ENCODE measurements around the gene RIPK3.

RIPK3 gene

GRCh38 chr14:24317141-24317928 is 22.5 kb downstream of the RIPK3 start:
- H3K27me3 ChIP-seq (replicated peaks; ENCODE audit: insufficient read depth, low read length), result no peaks in the 10 kb centered on the region; the same call in 1 of the 2 replicates
- H3F3A ChIP-seq (ENCODE audit: insufficient read depth, low read length), result no peaks in the 10 kb centered on the region; the same call in 1 of the 2 replicates
- no peaks in the 10 kb centered on the region for H3K9me3 ChIP-seq (replicated peaks; ENCODE audit: insufficient read depth, low read length)
- no peak overlapping the region for H3K4me3 ChIP-seq (ENCODE audit: low read length)
- H3K9ac ChIP-seq (ENCODE audit: low read length), result no peak overlapping the region
- no peak overlapping the region for H3K4me2 ChIP-seq (ENCODE audit: low read depth, low read length)
- no peak for TF ChIP-seq EZH2phosphoT487 (IDR thresholded peaks at IDR 0.05; ENCODE audit: low read length)
- no peak for TF ChIP-seq CTCF (IDR thresholded peaks at IDR 0.05; ENCODE audit: low read length)
- TF ChIP-seq EZH2 (optimal IDR thresholded peaks at IDR 0.05; ENCODE audit: low read depth, low read length), result no peak
- no peak overlapping the region for H3K27ac ChIP-seq (ENCODE audit: low read length)
- H3K4me1 ChIP-seq (ENCODE audit: low read length), result peaks cover 10% of the 10 kb centered on the region
- DNase-seq, result no peak
- no peak overlapping the region for H2AFZ ChIP-seq (ENCODE audit: low read length)
- no peaks in the 10 kb centered on the region for H3K9me2 ChIP-seq (replicated peaks; ENCODE audit: insufficient read depth, low read length)
- H4K20me1 ChIP-seq (ENCODE audit: insufficient read depth, low read length), result no peaks in the 10 kb centered on the region
- H3K79me2 ChIP-seq (ENCODE audit: low read length), result no peaks in the 10 kb centered on the region
- no peaks in the 10 kb centered on the region for H3K36me3 ChIP-seq (replicated peaks; ENCODE audit: insufficient read depth, low read length)

GRCh38 chr14:24316597-24316950 is 23.2 kb downstream of the RIPK3 start:
- Histone ChIP-seq H3K4me2 (ENCODE audit: low read depth, low read length) (no peak overlapping the region), H3K4me3 (ENCODE audit: low read length) (no peak overlapping the region), H3K79me2 (ENCODE audit: low read length) (no peaks in the 10 kb centered on the region), H3K9me3 (replicated peaks; ENCODE audit: insufficient read depth, low read length) (no peaks in the 10 kb centered on the region), H3K4me1 (ENCODE audit: low read length) (peaks cover 17% of the 10 kb centered on the region), H3K27me3 (replicated peaks; ENCODE audit: insufficient read depth, low read length) (no peaks in the 10 kb centered on the region; the same call in 1 of the 2 replicates), H2AFZ (ENCODE audit: low read length) (no peak overlapping the region), H4K20me1 (ENCODE audit: insufficient read depth, low read length) (no peaks in the 10 kb centered on the region), H3K9ac (ENCODE audit: low read length) (no peak overlapping the region), H3K27ac (ENCODE audit: low read length) (no peak overlapping the region), H3K36me3 (replicated peaks; ENCODE audit: insufficient read depth, low read length) (no peaks in the 10 kb centered on the region), H3K9me2 (replicated peaks; ENCODE audit: insufficient read depth, low read length) (no peaks in the 10 kb centered on the region), H3F3A (ENCODE audit: insufficient read depth, low read length) (no peaks in the 10 kb centered on the region; the same call in 1 of the 2 replicates)
- DNase-seq, result no peak
- TF ChIP-seq EZH2phosphoT487 (IDR thresholded peaks at IDR 0.05; ENCODE audit: low read length) (no peak), EZH2 (optimal IDR thresholded peaks at IDR 0.05; ENCODE audit: low read depth, low read length) (no peak), CTCF (IDR thresholded peaks at IDR 0.05; ENCODE audit: low read length) (no peak)

GRCh38 chr14:24315807-24316596 is 23.8 kb downstream of the RIPK3 start:
- peaks cover 17% of the 10 kb centered on the region for H3K4me1 ChIP-seq (ENCODE audit: low read length)
- no peaks in the 10 kb centered on the region for H3K9me3 ChIP-seq (replicated peaks; ENCODE audit: insufficient read depth, low read length)
- H3F3A ChIP-seq (ENCODE audit: insufficient read depth, low read length), result no peaks in the 10 kb centered on the region
- H3K4me3 ChIP-seq (ENCODE audit: low read length), result no peak overlapping the region
- no peaks in the 10 kb centered on the region for H3K79me2 ChIP-seq (ENCODE audit: low read length)
- H3K27ac ChIP-seq (ENCODE audit: low read length), result no peak overlapping the region
- no peak overlapping the region for H2AFZ ChIP-seq (ENCODE audit: low read length)
- no peaks in the 10 kb centered on the region for H3K36me3 ChIP-seq (replicated peaks; ENCODE audit: insufficient read depth, low read length)
- H3K4me2 ChIP-seq (ENCODE audit: low read depth, low read length), result no peak overlapping the region
- no peak for TF ChIP-seq CTCF (IDR thresholded peaks at IDR 0.05; ENCODE audit: low read length)
- TF ChIP-seq EZH2 (optimal IDR thresholded peaks at IDR 0.05; ENCODE audit: low read depth, low read length), result no peak
- no peak for TF ChIP-seq EZH2phosphoT487 (IDR thresholded peaks at IDR 0.05; ENCODE audit: low read length)
- no peak overlapping the region for H3K9ac ChIP-seq (ENCODE audit: low read length)
- H3K27me3 ChIP-seq (replicated peaks; ENCODE audit: insufficient read depth, low read length), result no peaks in the 10 kb centered on the region; the same call in 1 of the 2 replicates
- DNase-seq, result no peak
- H3K9me2 ChIP-seq (replicated peaks; ENCODE audit: insufficient read depth, low read length), result no peaks in the 10 kb centered on the region
- no peaks in the 10 kb centered on the region for H4K20me1 ChIP-seq (ENCODE audit: insufficient read depth, low read length)
